Keratinocyte (primary cell): ENCODE data around the gene MSANTD1. TPM values are rescaled to one million over a fixed set of nuclear protein-coding genes. Genes with fewer than 3 reads are reported as not detected.

ENCODE experiments used
- DNase-seq: peaks from one replicate; pipeline ENCODE4 v3.0.0-alpha.2; 2011; ENCODE audit warnings: low read depth, missing footprints, low spot score
- FAIRE-seq: peaks from 2 replicates; lab custom pipeline; 2011; peaks lifted over from hg19 to GRCh38; lab: Jason Lieb, UNC
- H2AFZ ChIP-seq: 2 replicates; pipeline ENCODE4 v1.6.0; 2012; ENCODE audit warnings: low read length, control low read depth, inconsistent platforms; ENCODE audit not compliant: control insufficient read depth
- H3K27ac ChIP-seq: 2 replicates; pipeline ENCODE4 v1.5.1; 2011; ENCODE audit warnings: low read length; ENCODE audit not compliant: control insufficient read depth, insufficient read depth
- H3K27me3 ChIP-seq: 3 replicates; pipeline ENCODE4 v1.6.0; 2011; ENCODE audit warnings: low read length; ENCODE audit not compliant: control insufficient read depth, insufficient read depth; ENCODE audit errors: extremely low read depth
- H3K36me3 ChIP-seq, 2 experiments: 2 replicates in 1 of 2; 3 replicates in 1 of 2; pipeline ENCODE4 v1.5.1; 2011; ENCODE audit warnings: low read length in 2 of 2, mild to moderate bottlenecking in 1 of 2; ENCODE audit not compliant: control insufficient read depth in 2 of 2, insufficient read depth in 2 of 2; ENCODE audit errors: extremely low read depth in 1 of 2
- H3K4me1 ChIP-seq: 3 replicates; pipeline ENCODE4 v1.5.1; 2011; ENCODE audit warnings: low read length; ENCODE audit not compliant: control insufficient read depth, insufficient read depth; ENCODE audit errors: extremely low read depth
- H3K4me2 ChIP-seq: 3 replicates; pipeline ENCODE4 v1.6.0; 2011; ENCODE audit warnings: low read depth, low read length; ENCODE audit not compliant: control insufficient read depth, insufficient read depth; ENCODE audit errors: extremely low read depth
- H3K4me3 ChIP-seq, 3 experiments: fragments of 200-600 bp in 1 of 3; sonication (generic) in 1 of 3; 2 replicates in 2 of 3; 3 replicates in 1 of 3; pipeline ENCODE4 v1.5.1; 2011 to 2016; ENCODE audit warnings: low read length in 3 of 3, mild to moderate bottlenecking in 3 of 3, control low read depth in 2 of 3, inconsistent platforms in 1 of 3, low read depth in 1 of 3, mixed read lengths in 1 of 3, mixed run types in 1 of 3, moderate library complexity in 1 of 3; ENCODE audit not compliant: control insufficient read depth in 2 of 3, insufficient read depth in 2 of 3; ENCODE audit errors: extremely low read depth in 1 of 3
- H3K79me2 ChIP-seq: 2 replicates; pipeline ENCODE4 v1.6.0; 2012; ENCODE audit warnings: low read length; ENCODE audit not compliant: control insufficient read depth, insufficient read depth
- H3K9ac ChIP-seq: 3 replicates; pipeline ENCODE4 v1.6.0; 2011; ENCODE audit warnings: low read length; ENCODE audit not compliant: control insufficient read depth, insufficient read depth; ENCODE audit errors: extremely low read depth
- H3K9me1 ChIP-seq: 3 replicates; pipeline ENCODE4 v1.6.0; 2011; ENCODE audit warnings: low read length; ENCODE audit not compliant: control insufficient read depth, insufficient read depth; ENCODE audit errors: extremely low read depth
- H3K9me3 ChIP-seq: 2 replicates; pipeline ENCODE4 v1.5.1; 2012; ENCODE audit warnings: low read depth, low read length; ENCODE audit not compliant: control insufficient read depth
- H4K20me1 ChIP-seq: 3 replicates; pipeline ENCODE4 v1.6.0; 2011; ENCODE audit warnings: low read length; ENCODE audit not compliant: control insufficient read depth, insufficient read depth; ENCODE audit errors: extremely low read depth
- CTCF ChIP-seq, 3 experiments: IDR thresholded peaks in 1 of 3; conservative IDR thresholded peaks in 1 of 3; optimal IDR thresholded peaks in 1 of 3; 2 replicates in 2 of 3; 3 replicates in 1 of 3; pipeline versions ENCODE3 to v1.5.1; 2011; ENCODE audit warnings: low read length in 3 of 3, mild to moderate bottlenecking in 3 of 3, moderate library complexity in 2 of 3, control low read depth in 1 of 3, inconsistent platforms in 1 of 3; ENCODE audit not compliant: insufficient read depth in 2 of 3; ENCODE audit errors: extremely low read depth in 1 of 3
- EZH2 ChIP-seq: IDR thresholded peaks from one replicate; pipeline ENCODE4 v1.6.1; 2012; ENCODE audit warnings: inconsistent platforms, mild to moderate bottlenecking, low read length, moderate library complexity
- dilution Hi-C: fragments of 300-500 bp; cut with MboI; formaldehyde crosslinking; loops from one replicate; pipeline ENCODE4 v1.7.0; 2020; ENCODE audit warnings: low sequenced_read_pairs; ENCODE audit not compliant: extremely low pct_ligation_motif_present
- polyA plus RNA-seq, 5 experiments: library from polyadenylated mRNA; depleted of rRNA in 3 of 5; stranded (reverse) in 3 of 5; stranded (forward) in 1 of 5; unstranded in 1 of 5; fragments of >200 nt; gene quantifications; 1 replicate in 1 of 5; 2 replicates in 3 of 5; 3 replicates in 1 of 5; pipeline versions ENCODE4 v1.2.1 to v1.2.3, GENCODE V29; 2011 to 2012; ENCODE audit warnings: missing spikeins in 2 of 5, low read depth in 1 of 5, low replicate concordance in 1 of 5

The MSANTD1 gene
- polyA plus RNA-seq, 1 donor (not counting 4 experiments of a cell fraction or from before 2014, with no cell fraction given), result not detected

GRCh38 chr4:3236326-3236878 lies 12.6 kb upstream of the MSANTD1 start:
- H3K9me1 ChIP-seq, result no peaks in the 10 kb centered on the region
- no peak overlapping the region for H3K4me3 ChIP-seq
- no peak overlapping the region for H3K4me2 ChIP-seq
- H3K36me3 ChIP-seq, result peaks cover 35 to 38% of the 10 kb centered on the region in 2 experiments
- H3K27me3 ChIP-seq, result no peaks in the 10 kb centered on the region
- no peak overlapping the region for H3K27ac ChIP-seq
- dilution Hi-C loops, result no loop called here
- no peaks in the 10 kb centered on the region for H4K20me1 ChIP-seq
- H3K9ac ChIP-seq, result no peak overlapping the region
- no peak for TF ChIP-seq EZH2
- no peak for TF ChIP-seq CTCF (optimal IDR thresholded peaks at IDR 0.05 in 1 of 3, IDR thresholded peaks at IDR 0.05 in 1 of 3, conservative IDR thresholded peaks at IDR 0.05 in 1 of 3; ENCODE audit: extremely low read depth in 1 of 3, insufficient read depth in 2 of 3, low read length in 3 of 3)
- FAIRE-seq (no peak), DNase-seq (no peak)
- H3K9me3 ChIP-seq, result no peaks in the 10 kb centered on the region
- no peaks in the 10 kb centered on the region for H3K79me2 ChIP-seq
- H3K4me1 ChIP-seq, result no peaks in the 10 kb centered on the region
- no peak overlapping the region for H2AFZ ChIP-seq

- H3K4me3 ChIP-seq, result no peak overlapping the region
- no peaks in the 10 kb centered on the region for H4K20me1 ChIP-seq
- H3K4me1 ChIP-seq, result no peaks in the 10 kb centered on the region
- H3K27ac ChIP-seq, result no peak overlapping the region
- peaks cover 30 to 38% of the 10 kb centered on the region in 2 experiments for H3K36me3 ChIP-seq
- no peaks in the 10 kb centered on the region for H3K27me3 ChIP-seq
- no peaks in the 10 kb centered on the region for H3K79me2 ChIP-seq
- H3K9me1 ChIP-seq, result no peaks in the 10 kb centered on the region
- H3K9me3 ChIP-seq, result no peaks in the 10 kb centered on the region
- H3K4me2 ChIP-seq, result no peak overlapping the region
- dilution Hi-C loops, result no loop called here
- DNase-seq (no peak), FAIRE-seq (no peak)
- TF ChIP-seq EZH2 (no peak), CTCF (optimal IDR thresholded peaks at IDR 0.05 in 1 of 3, IDR thresholded peaks at IDR 0.05 in 1 of 3, conservative IDR thresholded peaks at IDR 0.05 in 1 of 3; ENCODE audit: extremely low read depth in 1 of 3, insufficient read depth in 2 of 3, low read length in 3 of 3) (no peak)
- no peak overlapping the region for H2AFZ ChIP-seq
- H3K9ac ChIP-seq, result no peak overlapping the region
These were observed 11.7 kb upstream of the MSANTD1 start for GRCh38 chr4:3237266-3237665.
